ENCODE data around the gene CLTA. TPM values are rescaled to one million over a fixed set of nuclear protein-coding genes. Genes with fewer than 3 reads are reported as not detected.
"Not testable (repeated sequence)": the region's sequence is repeated elsewhere in the genome, so short reads cannot be mapped to it uniquely, and the experiment has no call there.

CLTA gene
- total and polyA plus RNA-seq, 4 experiments from 2014 or later = 46.0 to 106 (median 71.1) TPM

GRCh38 chr9:36217256-36217968 is 26.7 kb downstream of the CLTA start:
- ChIA-PET POLR2A (ENCODE audit: partially characterized antibody) (no interaction called here), CTCF (ENCODE audit: partially characterized antibody) (interaction anchor here (2.2 kb wide), 1 partner anchor 27 kb away, joined by 6 read pairs; the partner anchor contains the start of gene CLTA)
- peaks cover 30 to 77% of the 10 kb centered on the region in 2 donors for H3K36me3 Mint-ChIP-seq
- peak overlapping the region in 4 of 8 donors; percentile 20 to 63 (median 40) for H3K4me3 Mint-ChIP-seq
- Histone ChIP-seq H3K36me3 (ENCODE audit: insufficient read depth, low read length) (peaks cover 32% of the 10 kb centered on the region), H3K4me1 (ENCODE audit: insufficient read depth, low read length) (peaks cover 32% of the 10 kb centered on the region), H3K27me3 (ENCODE audit: insufficient read depth, low read length) (no peaks in the 10 kb centered on the region), H3K9me3 (ENCODE audit: control insufficient read depth in 1 of 2, low read length in 2 of 2) (peaks cover 0 to 1% of the 10 kb centered on the region in 2 donors), H3K4me3 (ENCODE audit: low read length in 2 of 2) (no peak overlapping the region), H3K27ac (ENCODE audit: low read depth, low read length) (peak overlapping the region; percentile 15)
- intact Hi-C loops (cut with micrococcal nuclease) = no loop called here
- H3K27ac Mint-ChIP-seq = peak overlapping the region; percentile 41 to 91 (median 80)
- H3K9me3 Mint-ChIP-seq = peaks cover 0 to 4% (median 1%) of the 10 kb centered on the region in 8 donors
- H3K27me3 Mint-ChIP-seq = no peaks in the 10 kb centered on the region
- no peak for DNase-seq
- H3K4me1 Mint-ChIP-seq = peaks cover 33 to 58% (median 43%) of the 10 kb centered on the region in 4 donors

- Mint-ChIP-seq H3K27me3 (no peaks in the 10 kb centered on the region), H3K4me3 (peak overlapping the region in 3 of 8 donors; percentile 7 to 63 (median 39)), H3K9me3 (peaks cover 0 to 9% (median 6%) of the 10 kb centered on the region in 8 donors), H3K36me3 (peaks cover 36 to 77% of the 10 kb centered on the region in 2 donors), H3K4me1 (peaks cover 33 to 58% (median 43%) of the 10 kb centered on the region in 4 donors), H3K27ac (peak overlapping the region; percentile 41 to 81 (median 63))
- Histone ChIP-seq H3K36me3 (ENCODE audit: insufficient read depth, low read length) (peaks cover 32% of the 10 kb centered on the region), H3K9me3 (ENCODE audit: control insufficient read depth in 1 of 2, low read length in 2 of 2) (peaks cover 0 to 5% of the 10 kb centered on the region in 2 donors), H3K4me1 (ENCODE audit: insufficient read depth, low read length) (peaks cover 32% of the 10 kb centered on the region), H3K4me3 (ENCODE audit: low read length in 2 of 2) (no peak overlapping the region), H3K27ac (ENCODE audit: low read depth, low read length) (peak overlapping the region; percentile 15), H3K27me3 (ENCODE audit: insufficient read depth, low read length) (no peaks in the 10 kb centered on the region)
- ChIA-PET POLR2A (ENCODE audit: partially characterized antibody) (no interaction called here), CTCF (ENCODE audit: partially characterized antibody) (interaction anchor here (2.2 kb wide), 1 partner anchor 27 kb away, joined by 6 read pairs; the partner anchor contains the start of gene CLTA)
- no peak for DNase-seq
- intact Hi-C loops (cut with micrococcal nuclease) = no loop called here
Measured at GRCh38 chr9:36218011-36218410, 27.3 kb downstream of the CLTA start.

- CTCF ChIA-PET (ENCODE audit: partially characterized antibody) = no interaction called here
- peaks cover 0 to 5% of the 10 kb centered on the region in 2 donors for H3K9me3 ChIP-seq (ENCODE audit: control insufficient read depth in 1 of 2, low read length in 2 of 2)
- peaks cover 32% of the 10 kb centered on the region for H3K4me1 ChIP-seq (ENCODE audit: insufficient read depth, low read length)
- Mint-ChIP-seq H3K27me3 (no peaks in the 10 kb centered on the region), H3K9me3 (peaks cover 0 to 12% (median 6%) of the 10 kb centered on the region in 8 donors), H3K27ac (peak overlapping the region; percentile 41 to 81 (median 75)), H3K4me3 (peak overlapping the region in 3 of 8 donors; percentile 19 to 63 (median 39)), H3K4me1 (peaks cover 31 to 58% (median 40%) of the 10 kb centered on the region in 4 donors), H3K36me3 (peaks cover 40 to 77% of the 10 kb centered on the region in 2 donors)
- POLR2A ChIA-PET (ENCODE audit: partially characterized antibody) = no interaction called here
- no peaks in the 10 kb centered on the region for H3K27me3 ChIP-seq (ENCODE audit: insufficient read depth, low read length)
- no peak overlapping the region for H3K4me3 ChIP-seq (ENCODE audit: low read length in 2 of 2)
- intact Hi-C loops (cut with micrococcal nuclease) = no loop called here
- no peak for DNase-seq
- peak overlapping the region; percentile 15 for H3K27ac ChIP-seq (ENCODE audit: low read depth, low read length)
- H3K36me3 ChIP-seq (ENCODE audit: insufficient read depth, low read length) = peaks cover 36% of the 10 kb centered on the region
Measured at GRCh38 chr9:36218411-36218901, 27.7 kb downstream of the CLTA start.

GRCh38 chr9:36221667-36222066 is 30.9 kb downstream of the CLTA start:
- Mint-ChIP-seq H3K36me3 (peaks cover 43 to 73% of the 10 kb centered on the region in 2 donors), H3K9me3 (peaks cover 0 to 12% (median 6%) of the 10 kb centered on the region in 8 donors), H3K4me1 (peaks cover 24 to 37% (median 29%) of the 10 kb centered on the region in 4 donors), H3K27me3 (no peaks in the 10 kb centered on the region), H3K27ac (no peak overlapping the region), H3K4me3 (no peak overlapping the region)
- Histone ChIP-seq H3K4me1 (ENCODE audit: insufficient read depth, low read length) (peaks cover 19% of the 10 kb centered on the region), H3K27me3 (ENCODE audit: insufficient read depth, low read length) (no peaks in the 10 kb centered on the region), H3K36me3 (ENCODE audit: insufficient read depth, low read length) (peaks cover 42% of the 10 kb centered on the region), H3K27ac (ENCODE audit: low read depth, low read length) (no peak overlapping the region), H3K9me3 (ENCODE audit: control insufficient read depth in 1 of 2, low read length in 2 of 2) (peaks cover 0 to 5% of the 10 kb centered on the region in 2 donors), H3K4me3 (ENCODE audit: low read length in 2 of 2) (no peak overlapping the region)
- no peak for DNase-seq
- POLR2A ChIA-PET (ENCODE audit: partially characterized antibody) = no interaction called here
- CTCF ChIA-PET (ENCODE audit: partially characterized antibody) = no interaction called here
- intact Hi-C loops (cut with micrococcal nuclease) = no loop called here

- intact Hi-C loops (cut with micrococcal nuclease) = no loop called here
Measured at GRCh38 chr9:36222449-36222848, 31.7 kb downstream of the CLTA start.

GRCh38 chr9:36237230-36237629 is 46.5 kb downstream of the CLTA start:
- intact Hi-C loops (cut with micrococcal nuclease) = no loop called here
- peak overlapping the region in 1 of 7 donors; percentile 13 for H3K27ac Mint-ChIP-seq
- Histone ChIP-seq H3K27ac (ENCODE audit: low read depth, low read length) (no peak overlapping the region), H3K4me3 (ENCODE audit: low read length in 2 of 2) (no peak overlapping the region), H3K27me3 (ENCODE audit: insufficient read depth, low read length) (no peaks in the 10 kb centered on the region), H3K4me1 (ENCODE audit: insufficient read depth, low read length) (no peaks in the 10 kb centered on the region), H3K36me3 (ENCODE audit: insufficient read depth, low read length) (peaks cover 15% of the 10 kb centered on the region), H3K9me3 (ENCODE audit: control insufficient read depth in 1 of 2, low read length in 2 of 2) (no peaks in the 10 kb centered on the region)
- CTCF ChIA-PET (ENCODE audit: partially characterized antibody) = no interaction called here
- no peak overlapping the region for H3K4me3 Mint-ChIP-seq
- no peak for DNase-seq
- peaks cover 0 to 2% (median 0%) of the 10 kb centered on the region in 8 donors for H3K9me3 Mint-ChIP-seq
- H3K4me1 Mint-ChIP-seq = peaks cover 0 to 7% (median 1%) of the 10 kb centered on the region in 4 donors
- peaks cover 45 to 54% of the 10 kb centered on the region in 2 donors for H3K36me3 Mint-ChIP-seq
- H3K27me3 Mint-ChIP-seq = no peaks in the 10 kb centered on the region
- POLR2A ChIA-PET (ENCODE audit: partially characterized antibody) = no interaction called here

More at GRCh38 chr9:36222449-36222848, 31.7 kb downstream of the CLTA start:
- H3K27ac ChIP-seq (ENCODE audit: low read depth, low read length) = no peak overlapping the region
- H3K27me3 ChIP-seq (ENCODE audit: insufficient read depth, low read length) = no peaks in the 10 kb centered on the region
- Mint-ChIP-seq H3K9me3 (peaks cover 0 to 12% (median 6%) of the 10 kb centered on the region in 8 donors), H3K27me3 (no peaks in the 10 kb centered on the region), H3K4me3 (no peak overlapping the region), H3K4me1 (peaks cover 20 to 29% (median 24%) of the 10 kb centered on the region in 4 donors), H3K27ac (peak overlapping the region in 2 of 7 donors; percentile 50 to 57), H3K36me3 (peaks cover 49 to 73% of the 10 kb centered on the region in 2 donors)
- no peak for DNase-seq
- peaks cover 50% of the 10 kb centered on the region for H3K36me3 ChIP-seq (ENCODE audit: insufficient read depth, low read length)
- no peak overlapping the region for H3K4me3 ChIP-seq (ENCODE audit: low read length in 2 of 2)
- CTCF ChIA-PET (ENCODE audit: partially characterized antibody) = interaction anchor here (0.8 to 1.4 kb wide), 2 partner anchors 9 to 33 kb away, joined by 3 to 4 read pairs; no protein-coding TSS in a partner anchor
- POLR2A ChIA-PET (ENCODE audit: partially characterized antibody) = no interaction called here
- H3K4me1 ChIP-seq (ENCODE audit: insufficient read depth, low read length) = peaks cover 14% of the 10 kb centered on the region
- H3K9me3 ChIP-seq (ENCODE audit: control insufficient read depth in 1 of 2, low read length in 2 of 2) = peaks cover 0 to 5% of the 10 kb centered on the region in 2 donors

GRCh38 chr9:36239205-36239604 is 48.5 kb downstream of the CLTA start:
- H3K4me3 ChIP-seq (ENCODE audit: low read length in 2 of 2); H3K27ac Mint-ChIP-seq; H3K4me1 Mint-ChIP-seq; H3K27me3 ChIP-seq (ENCODE audit: insufficient read depth, low read length); H3K4me1 ChIP-seq (ENCODE audit: insufficient read depth, low read length); H3K9me3 ChIP-seq (ENCODE audit: control insufficient read depth in 1 of 2, low read length in 2 of 2); DNase-seq; H3K4me3 Mint-ChIP-seq; intact Hi-C loops (cut with micrococcal nuclease); H3K36me3 ChIP-seq (ENCODE audit: insufficient read depth, low read length); POLR2A ChIA-PET (ENCODE audit: partially characterized antibody); H3K9me3 Mint-ChIP-seq; H3K27me3 Mint-ChIP-seq; H3K27ac ChIP-seq (ENCODE audit: low read depth, low read length): not testable (repeated sequence)
- peaks cover 34 to 46% of the 10 kb centered on the region in 2 donors for H3K36me3 Mint-ChIP-seq
- CTCF ChIA-PET (ENCODE audit: partially characterized antibody) = interaction anchor here (0.9 kb wide), 1 partner anchor 8 kb away, joined by 3 read pairs; no protein-coding TSS in a partner anchor

All from CD4-positive, alpha-beta memory T cell (primary cell).